NOMO-1 treated with DMSO at 0.1 percent for 48 hours (cell line): ENCODE measurements around the gene SH3PXD2A.
A peak's percentile ranks its signal among the peaks of the same experiment; 100 is the strongest.
"Not testable (repeated sequence)": the region's sequence is repeated elsewhere in the genome, so short reads cannot be mapped to it uniquely, and the experiment has no call there.

Experiments used
- DNase-seq: peaks from one replicate; lab custom pipeline; 2025; ENCODE audit not compliant: unreplicated experiment; lab: John Stamatoyannopoulos, UW

The SH3PXD2A gene

GRCh38 chr10:103752680-103753248, 102.6 kb downstream of the SH3PXD2A start:
- DNase-seq, result peak; percentile 14

GRCh38 chr10:103751667-103752290, 103.6 kb downstream of the SH3PXD2A start:
- no peak for DNase-seq

- no peak for DNase-seq
Measured at GRCh38 chr10:103750836-103751235, 104.5 kb downstream of the SH3PXD2A start.

- DNase-seq, result no peak
Measured at GRCh38 chr10:103749779-103750178, 105.6 kb downstream of the SH3PXD2A start.

GRCh38 chr10:103748020-103748419, 107.4 kb downstream of the SH3PXD2A start:
- DNase-seq, result no peak

- no peak for DNase-seq
Measured at GRCh38 chr10:103747193-103747865, 108.0 kb downstream of the SH3PXD2A start.

- DNase-seq, result no peak
Measured at GRCh38 chr10:103746598-103746997, 108.8 kb downstream of the SH3PXD2A start.

- peak; percentile 32 for DNase-seq
Measured at GRCh38 chr10:103745341-103746247, 109.8 kb downstream of the SH3PXD2A start.

- no peak for DNase-seq
Measured at GRCh38 chr10:103742824-103743223, 112.6 kb downstream of the SH3PXD2A start.

GRCh38 chr10:103740611-103741010, 114.8 kb downstream of the SH3PXD2A start:
- no peak for DNase-seq

GRCh38 chr10:103739039-103739764, 116.2 kb downstream of the SH3PXD2A start:
- DNase-seq, result no peak

GRCh38 chr10:103737735-103738367, 117.5 kb downstream of the SH3PXD2A start:
- DNase-seq, result no peak

GRCh38 chr10:103736763-103737162, 118.6 kb downstream of the SH3PXD2A start:
- DNase-seq, result no peak

GRCh38 chr10:103736044-103736443, 119.3 kb downstream of the SH3PXD2A start:
- DNase-seq, result no peak

- no peak for DNase-seq
Measured at GRCh38 chr10:103734731-103735130, 120.6 kb downstream of the SH3PXD2A start.

- DNase-seq, result no peak
Measured at GRCh38 chr10:103733045-103733419, 122.3 kb downstream of the SH3PXD2A start.

GRCh38 chr10:103732339-103733044, 122.9 kb downstream of the SH3PXD2A start:
- no peak for DNase-seq

- no peak for DNase-seq
Measured at GRCh38 chr10:103731609-103732270, 123.6 kb downstream of the SH3PXD2A start.

GRCh38 chr10:103731026-103731425, 124.3 kb downstream of the SH3PXD2A start:
- DNase-seq, result not testable (repeated sequence)
